NCI-H187 treated with DMSO at 0.1 percent for 48 hours (cell line): ENCODE data around the gene SLC26A3.

Experiments used
- DNase-seq: peaks from one replicate; lab custom pipeline; 2025; lab: John Stamatoyannopoulos, UW

The SLC26A3 gene

GRCh38 chr7:107815254-107815882 is 12.3 kb upstream of the SLC26A3 start:
- DNase-seq: no peak

GRCh38 chr7:107813524-107813923 is 10.5 kb upstream of the SLC26A3 start:
- no peak for DNase-seq

- DNase-seq: no peak
Measured at GRCh38 chr7:107811934-107812333, 8.9 kb upstream of the SLC26A3 start.

- DNase-seq: no peak
Measured at GRCh38 chr7:107810626-107811025, 7.6 kb upstream of the SLC26A3 start.

GRCh38 chr7:107809179-107809578 is 6.2 kb upstream of the SLC26A3 start:
- DNase-seq: no peak

- no peak for DNase-seq
Measured at GRCh38 chr7:107799647-107800264, 3.3 kb downstream of the SLC26A3 start.

- DNase-seq: no peak
Measured at GRCh38 chr7:107792364-107792763, 10.7 kb downstream of the SLC26A3 start.

- DNase-seq: no peak
Measured at GRCh38 chr7:107789647-107790046, 13.4 kb downstream of the SLC26A3 start.

- DNase-seq: no peak
Measured at GRCh38 chr7:107788662-107789061, 14.4 kb downstream of the SLC26A3 start.

GRCh38 chr7:107788216-107788615 is 14.8 kb downstream of the SLC26A3 start:
- DNase-seq: no peak

GRCh38 chr7:107785926-107786325 is 17.1 kb downstream of the SLC26A3 start:
- DNase-seq: no peak

- DNase-seq: no peak
Measured at GRCh38 chr7:107785170-107785569, 17.9 kb downstream of the SLC26A3 start.

GRCh38 chr7:107783648-107784047 is 19.4 kb downstream of the SLC26A3 start:
- no peak for DNase-seq

- DNase-seq: no peak
Measured at GRCh38 chr7:107782374-107782773, 20.6 kb downstream of the SLC26A3 start.

- DNase-seq: no peak
Measured at GRCh38 chr7:107779647-107780099, 23.4 kb downstream of the SLC26A3 start.

GRCh38 chr7:107778283-107778682 is 24.7 kb downstream of the SLC26A3 start:
- no peak for DNase-seq

- DNase-seq: no peak
Measured at GRCh38 chr7:107777702-107778101, 25.3 kb downstream of the SLC26A3 start.

- no peak for DNase-seq
Measured at GRCh38 chr7:107773027-107773426, 30.0 kb downstream of the SLC26A3 start.

GRCh38 chr7:107768263-107768662 is 34.8 kb downstream of the SLC26A3 start:
- no peak for DNase-seq

GRCh38 chr7:107767391-107767790 is 35.6 kb downstream of the SLC26A3 start:
- no peak for DNase-seq

GRCh38 chr7:107758667-107759066 is 44.4 kb downstream of the SLC26A3 start:
- DNase-seq: no peak

GRCh38 chr7:107754642-107755041 is 48.4 kb downstream of the SLC26A3 start:
- no peak for DNase-seq

- no peak for DNase-seq
Measured at GRCh38 chr7:107751113-107751512, 51.9 kb downstream of the SLC26A3 start.

- DNase-seq: no peak
Measured at GRCh38 chr7:107746006-107746405, 57.0 kb downstream of the SLC26A3 start.
